Natural killer cell (primary cell): ENCODE results near the gene WDR45. TPM values are rescaled to one million over a fixed set of nuclear protein-coding genes. Genes with fewer than 3 reads are reported as not detected.

Source experiments
- ATAC-seq, 3 donors: fragments of 150-1000 bp in 2 of 3; fragments of 200-7000 bp in 1 of 3; cut with Tn5 transposase; 1 replicate in 1 of 3; 2 replicates in 2 of 3; pipeline ENCODE4 v1.10.0; 2021; ENCODE audit warnings: mild to moderate bottlenecking in 2 of 3, moderate library complexity in 2 of 3
- DNase-seq, 2 donors: peaks; one replicate each; pipeline versions ENCODE4 v3.0.0 to v3.0.0-alpha.2; 2013 to 2021; ENCODE audit warnings: mixed read lengths in 1 of 2
- H3K27ac ChIP-seq: one replicate; pipeline ENCODE4 v1.5.1; 2013; ENCODE audit warnings: mild to moderate bottlenecking, low read length
- H3K27me3 ChIP-seq: one replicate; pipeline ENCODE4 v1.6.1; 2013; ENCODE audit warnings: low read length; ENCODE audit not compliant: control insufficient read depth, insufficient read depth
- H3K36me3 ChIP-seq: one replicate; pipeline ENCODE4 v1.6.1; 2013; ENCODE audit warnings: low read length; ENCODE audit not compliant: control insufficient read depth, insufficient read depth
- H3K4me1 ChIP-seq: one replicate; pipeline ENCODE4 v1.6.1; 2013; ENCODE audit warnings: low read length; ENCODE audit not compliant: control insufficient read depth, insufficient read depth
- H3K4me3 ChIP-seq: one replicate; pipeline ENCODE4 v1.5.1; 2013; ENCODE audit warnings: low read length
- H3K9me3 ChIP-seq: one replicate; pipeline ENCODE4 v1.6.1; 2013; ENCODE audit warnings: low read length; ENCODE audit not compliant: control insufficient read depth, insufficient read depth
- H3K27ac Mint-ChIP-seq, 2 donors: one replicate each; pipeline ENCODE4 v1.8.0; 2022; ENCODE audit warnings: mild to moderate bottlenecking in 2 of 2, mixed read lengths in 2 of 2, moderate library complexity in 1 of 2
- H3K27me3 Mint-ChIP-seq, 2 donors: one replicate each; pipeline ENCODE4 v1.8.0; 2022; ENCODE audit warnings: low read depth in 2 of 2, mixed read lengths in 2 of 2
- H3K36me3 Mint-ChIP-seq: one replicate; pipeline ENCODE4 v1.8.0; 2022; ENCODE audit warnings: mixed read lengths
- H3K4me1 Mint-ChIP-seq, 2 donors: one replicate each; pipeline ENCODE4 v1.8.0; 2022; ENCODE audit warnings: mixed read lengths in 2 of 2
- H3K4me3 Mint-ChIP-seq: one replicate; pipeline ENCODE4 v1.8.0; 2022; ENCODE audit warnings: mild to moderate bottlenecking, moderate library complexity, mixed read lengths
- H3K9me3 Mint-ChIP-seq, 2 donors: one replicate each; pipeline ENCODE4 v1.8.0; 2022; ENCODE audit warnings: mixed read lengths in 2 of 2
- WGBS: methylation state at CpG from one replicate; pipeline ENCODE4 v1.1.7; 2013; ENCODE audit warnings: missing lambda C conversion rate; ENCODE audit not compliant: insufficient coverage; 5-methylcytosine and 5-hydroxymethylcytosine counted together
- intact Hi-C: fragments of 100-400 bp; cut with micrococcal nuclease; formaldehyde crosslinking; loops from one replicate; pipeline ENCODE4 v1.14.2; 2022
- total RNA-seq, 4 donors: library from RNA; stranded (reverse); fragments of 120-200 nt in 1 of 4; gene quantifications; one replicate each; pipeline versions ENCODE4 v1.2.3 to v1.2.4, GENCODE V29; 2013 to 2022
- TF ChIP-seq, protein P1 (sequence below): fragments of 200-600 bp; IDR thresholded peaks from one replicate; pipeline ENCODE4 v1.8.0; 2022; ENCODE audit warnings: antibody characterized with exemption

WDR45 gene
- total RNA-seq, 3 donors from 2014 or later (not counting 1 experiment from before 2014, with no cell fraction given), result 116 to 142 (median 134) TPM

DNA sequence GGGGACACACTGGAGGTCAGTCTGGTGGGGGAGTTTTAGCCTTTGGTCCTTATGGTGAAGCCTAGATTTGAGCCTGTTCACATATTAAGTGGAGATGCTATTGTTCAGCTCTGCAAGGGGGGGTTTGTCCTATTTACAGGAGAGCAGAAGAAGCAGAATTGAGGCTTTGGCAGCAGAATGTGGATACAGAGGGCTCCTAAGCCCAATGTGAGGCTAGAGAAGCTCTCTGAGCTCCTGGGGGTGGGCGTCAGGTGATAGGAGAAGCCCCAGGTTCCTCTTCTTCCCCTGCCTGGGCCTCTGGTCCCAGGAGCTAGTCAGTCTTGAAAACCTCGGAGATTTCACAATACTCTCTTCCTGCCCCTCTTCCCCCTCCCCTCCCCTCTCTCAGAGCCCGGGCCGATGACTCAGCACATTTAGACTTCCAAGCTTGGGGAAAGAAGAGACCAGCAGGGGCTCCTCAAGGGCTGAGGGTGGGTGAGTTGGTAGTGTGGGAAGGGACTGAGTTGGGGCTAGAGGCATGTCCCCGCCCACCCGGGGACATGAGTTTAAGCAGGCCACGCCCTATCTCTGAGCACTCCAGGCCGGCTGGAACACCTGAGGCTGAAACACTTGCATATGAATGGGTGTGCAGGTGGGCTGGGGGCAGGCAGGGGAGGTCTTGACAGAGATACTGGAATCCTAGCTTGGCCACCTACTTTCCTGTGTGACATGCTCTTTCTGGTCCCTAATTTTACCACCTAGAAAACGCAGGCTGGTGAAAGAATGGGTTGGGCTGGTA lies 39.9 kb downstream of the WDR45 start:
- H3K27me3 ChIP-seq, result no peaks in the 10 kb centered on the region
- DNase-seq (peak in 1 of 2 donors; percentile 59), ATAC-seq (no peak)
- H3K36me3 ChIP-seq, result peaks cover 18% of the 10 kb centered on the region
- TF ChIP-seq, protein P1, sequence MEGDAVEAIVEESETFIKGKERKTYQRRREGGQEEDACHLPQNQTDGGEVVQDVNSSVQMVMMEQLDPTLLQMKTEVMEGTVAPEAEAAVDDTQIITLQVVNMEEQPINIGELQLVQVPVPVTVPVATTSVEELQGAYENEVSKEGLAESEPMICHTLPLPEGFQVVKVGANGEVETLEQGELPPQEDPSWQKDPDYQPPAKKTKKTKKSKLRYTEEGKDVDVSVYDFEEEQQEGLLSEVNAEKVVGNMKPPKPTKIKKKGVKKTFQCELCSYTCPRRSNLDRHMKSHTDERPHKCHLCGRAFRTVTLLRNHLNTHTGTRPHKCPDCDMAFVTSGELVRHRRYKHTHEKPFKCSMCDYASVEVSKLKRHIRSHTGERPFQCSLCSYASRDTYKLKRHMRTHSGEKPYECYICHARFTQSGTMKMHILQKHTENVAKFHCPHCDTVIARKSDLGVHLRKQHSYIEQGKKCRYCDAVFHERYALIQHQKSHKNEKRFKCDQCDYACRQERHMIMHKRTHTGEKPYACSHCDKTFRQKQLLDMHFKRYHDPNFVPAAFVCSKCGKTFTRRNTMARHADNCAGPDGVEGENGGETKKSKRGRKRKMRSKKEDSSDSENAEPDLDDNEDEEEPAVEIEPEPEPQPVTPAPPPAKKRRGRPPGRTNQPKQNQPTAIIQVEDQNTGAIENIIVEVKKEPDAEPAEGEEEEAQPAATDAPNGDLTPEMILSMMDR, result no peak
- peak overlapping the region; percentile 57 for H3K27ac ChIP-seq
- intact Hi-C loops, result loop anchor here (5.0 kb wide), 1 partner anchor 122 kb away; the partner anchor contains the start of gene PIM2
- peaks cover 33% of the 10 kb centered on the region for H3K4me1 ChIP-seq
- no peaks in the 10 kb centered on the region for H3K9me3 ChIP-seq
- H3K4me3 ChIP-seq, result no peak overlapping the region
- Mint-ChIP-seq H3K36me3 (no peaks in the 10 kb centered on the region), H3K27me3 (no peaks in the 10 kb centered on the region), H3K4me3 (peak overlapping the region; percentile 50), H3K9me3 (no peaks in the 10 kb centered on the region), H3K4me1 (peaks cover 23 to 33% of the 10 kb centered on the region in 2 donors), H3K27ac (peak overlapping the region; percentile 81 to 92)
- WGBS, result 28% methylated on average over 5 of the region's 9 CpGs

DNA sequence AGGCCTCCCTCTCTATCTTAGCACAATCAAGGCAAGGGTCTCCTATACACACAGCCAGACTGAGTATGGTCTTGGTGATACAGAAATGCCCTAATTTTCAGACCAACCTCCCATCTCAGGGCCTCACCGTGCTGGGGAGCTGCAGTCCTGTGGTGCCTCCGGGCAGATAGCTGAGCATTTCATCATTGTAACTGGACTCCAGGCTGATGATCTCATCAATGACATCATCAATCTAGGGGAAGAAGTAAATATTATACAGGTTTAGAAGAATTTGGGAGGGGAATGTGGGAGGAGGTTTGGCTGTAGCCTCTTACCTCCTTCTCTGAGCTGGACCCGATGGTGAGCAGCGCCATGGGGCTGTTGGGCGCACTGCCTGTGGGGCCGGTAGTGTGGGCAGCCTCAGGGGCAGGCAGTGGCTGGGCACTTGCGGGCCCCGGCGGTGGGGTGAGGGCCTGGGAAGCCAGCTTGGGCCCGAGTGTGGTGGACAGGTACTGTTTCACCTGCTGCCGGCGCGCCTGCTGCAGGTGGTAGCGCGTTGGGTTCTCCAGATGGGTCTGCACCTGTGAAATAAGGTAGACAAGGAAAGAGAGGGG lies 41.7 kb downstream of the WDR45 start:
- WGBS, result 94% methylated on average over 14 of the region's 15 CpGs
- H3K36me3 ChIP-seq, result peaks cover 35% of the 10 kb centered on the region
- Mint-ChIP-seq H3K4me3 (no peak overlapping the region), H3K36me3 (no peaks in the 10 kb centered on the region), H3K27ac (no peak overlapping the region), H3K9me3 (no peaks in the 10 kb centered on the region), H3K4me1 (peaks cover 23 to 26% of the 10 kb centered on the region in 2 donors), H3K27me3 (no peaks in the 10 kb centered on the region)
- H3K4me3 ChIP-seq, result no peak overlapping the region
- ATAC-seq (no peak), DNase-seq (no peak)
- TF ChIP-seq, protein P1, result no peak
- H3K9me3 ChIP-seq, result no peaks in the 10 kb centered on the region
- intact Hi-C loops, result no loop called here
- H3K27me3 ChIP-seq, result no peaks in the 10 kb centered on the region
- peaks cover 27% of the 10 kb centered on the region for H3K4me1 ChIP-seq
- H3K27ac ChIP-seq, result no peak overlapping the region

DNA sequence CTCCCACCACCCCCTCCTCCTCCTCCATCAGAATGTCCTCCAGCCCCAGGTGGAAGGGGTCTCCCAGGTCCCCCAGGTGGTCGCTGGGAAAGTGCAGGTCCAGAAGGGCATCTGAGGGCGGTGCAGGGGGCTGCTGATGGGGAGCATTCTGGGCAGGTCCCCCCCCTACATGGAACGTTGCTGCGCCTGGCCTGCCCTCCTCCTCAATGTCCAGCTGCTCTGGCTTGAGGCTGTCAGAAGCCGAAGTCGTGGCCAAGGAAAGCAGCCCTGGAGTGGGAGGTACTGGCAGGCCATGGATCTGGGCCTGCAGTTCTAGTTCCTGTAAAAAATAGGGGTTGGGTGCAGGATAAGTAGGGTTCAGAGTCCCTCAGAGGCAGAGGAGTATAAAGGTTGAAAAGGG lies 49.4 kb downstream of the WDR45 start:
- no peak for ATAC-seq
- intact Hi-C loops, result no loop called here
- H3K9me3 Mint-ChIP-seq, result no peaks in the 10 kb centered on the region
- no peak overlapping the region for H3K27ac ChIP-seq
- H3K4me1 Mint-ChIP-seq, result no peaks in the 10 kb centered on the region
- TF ChIP-seq, protein P1, result no peak
- no peak for DNase-seq
- no peak overlapping the region for H3K4me3 Mint-ChIP-seq
- H3K27me3 Mint-ChIP-seq, result no peaks in the 10 kb centered on the region
- H3K36me3 Mint-ChIP-seq, result no peaks in the 10 kb centered on the region
- WGBS, result 100% methylated on average over 5 of the region's 6 CpGs
- peaks cover 25% of the 10 kb centered on the region for H3K36me3 ChIP-seq
- H3K4me3 ChIP-seq, result no peak overlapping the region
- no peaks in the 10 kb centered on the region for H3K9me3 ChIP-seq
- no peaks in the 10 kb centered on the region for H3K27me3 ChIP-seq
- H3K27ac Mint-ChIP-seq, result no peak overlapping the region
- H3K4me1 ChIP-seq, result no peaks in the 10 kb centered on the region
